ENCODE data around the gene CCDC142.

CCDC142 gene

DNA sequence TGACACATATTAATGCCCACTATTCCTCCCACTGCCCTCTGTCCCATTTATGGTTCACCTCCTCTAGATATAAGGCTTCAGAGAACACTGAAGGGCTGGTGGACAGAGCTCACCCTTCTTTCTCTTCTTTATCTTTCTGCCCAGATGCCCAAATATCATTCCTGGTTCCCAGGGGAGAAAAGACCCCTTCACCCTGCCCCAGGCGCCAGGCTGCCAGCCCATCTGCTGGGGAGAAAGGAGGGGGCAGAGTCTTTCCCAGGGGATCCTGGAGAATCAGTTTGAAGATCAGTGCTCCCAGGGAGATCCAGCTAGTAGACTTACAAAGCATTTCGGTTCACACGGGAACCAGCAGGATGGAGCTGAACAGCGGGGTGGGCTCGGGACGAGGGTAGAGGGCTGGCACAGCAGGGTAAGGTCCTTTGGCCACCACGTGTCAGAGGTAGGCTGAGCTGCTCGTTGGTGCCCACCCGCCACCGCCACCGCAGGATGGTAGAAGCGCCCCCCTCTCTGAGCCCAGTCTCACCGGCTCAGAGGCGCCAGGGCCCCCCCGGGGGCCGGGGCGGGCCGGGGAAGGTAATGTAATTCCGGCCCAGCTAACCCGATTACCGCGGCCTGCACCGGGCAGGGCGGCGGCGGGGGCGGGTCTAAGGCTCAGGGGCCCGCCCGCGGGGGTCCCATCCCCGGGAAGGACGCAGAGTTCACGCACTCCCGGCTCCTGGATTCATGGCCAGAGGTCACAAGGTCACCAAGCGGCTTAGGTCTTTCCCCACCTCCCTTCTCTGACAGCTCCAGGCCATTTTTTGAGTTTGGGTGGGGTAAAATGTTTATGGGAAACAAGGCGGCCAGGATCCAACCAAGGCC lies 30.2 kb upstream of the CCDC142 start:
- Histone ChIP-seq H3K27me3 (ENCODE audit: control insufficient read depth, insufficient read depth, low read length) (peaks cover 96% of the 10 kb centered on the region), H3K36me3 (ENCODE audit: control insufficient read depth, insufficient read depth, low read length) (no peaks in the 10 kb centered on the region), H3K27ac (ENCODE audit: low read depth, low read length) (no peak overlapping the region), H3K9ac (ENCODE audit: low read depth, low read length) (no peak overlapping the region), H3K9me3 (ENCODE audit: control insufficient read depth, insufficient read depth, low read length) (peaks cover 7% of the 10 kb centered on the region), H3K4me3 (ENCODE audit: low read depth, low read length) (peak overlapping the region; percentile 57), H3K4me1 (ENCODE audit: control insufficient read depth, insufficient read depth, low read length) (peaks cover 13% of the 10 kb centered on the region)

DNA sequence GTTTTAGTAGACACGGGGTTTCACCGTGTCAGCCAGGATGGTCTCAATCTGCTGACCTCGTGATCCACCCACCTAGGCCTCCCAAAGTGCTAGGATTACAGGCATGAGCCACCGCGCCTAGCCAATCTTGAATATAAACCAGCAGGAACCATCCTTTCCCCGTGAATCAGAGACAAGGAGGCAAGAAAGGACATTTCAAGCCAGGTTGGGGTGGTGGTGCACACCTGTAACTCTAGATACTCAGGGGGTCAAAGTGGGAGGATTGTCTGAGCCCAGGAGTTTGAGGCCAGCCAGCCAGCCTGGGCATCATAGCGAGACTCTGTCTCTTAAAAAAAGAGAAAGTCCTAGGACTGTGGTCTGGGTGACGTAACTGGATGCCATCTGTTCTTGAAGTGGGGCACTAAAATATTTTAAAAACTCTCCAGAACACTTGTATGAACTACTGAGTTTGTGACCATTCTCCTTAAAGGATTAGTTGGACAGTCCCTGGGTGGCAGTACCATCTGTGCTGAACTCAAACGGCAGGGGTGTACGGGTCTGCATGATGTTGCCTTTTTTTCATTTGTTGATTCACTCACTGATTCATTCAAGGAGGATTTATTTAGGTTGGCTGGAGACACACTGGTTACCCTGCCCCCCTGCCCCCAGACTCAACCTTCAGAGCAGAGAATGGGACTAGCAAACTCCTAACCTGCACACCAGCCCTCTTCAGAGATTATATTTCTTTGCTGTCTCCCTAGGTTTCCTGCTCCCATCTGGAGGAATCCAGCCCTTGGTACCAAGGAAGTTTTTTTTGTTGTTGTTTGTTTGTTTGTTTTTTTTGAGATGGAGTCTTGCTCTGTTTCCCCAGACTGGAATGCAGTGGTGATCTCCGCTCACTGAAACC lies 28.5 kb upstream of the CCDC142 start:
- no peaks in the 10 kb centered on the region; the same call in 1 of the 2 replicates for H3K9me3 ChIP-seq (ENCODE audit: control insufficient read depth, insufficient read depth, low read length)
- no peak overlapping the region for H3K4me3 ChIP-seq (ENCODE audit: low read depth, low read length)
- peaks cover 80% of the 10 kb centered on the region for H3K27me3 ChIP-seq (ENCODE audit: control insufficient read depth, insufficient read depth, low read length)
- no peak overlapping the region for H3K27ac ChIP-seq (ENCODE audit: low read depth, low read length)
- H3K4me1 ChIP-seq (ENCODE audit: control insufficient read depth, insufficient read depth, low read length), result peaks cover 19% of the 10 kb centered on the region
- no peak overlapping the region for H3K9ac ChIP-seq (ENCODE audit: low read depth, low read length)
- H3K36me3 ChIP-seq (ENCODE audit: control insufficient read depth, insufficient read depth, low read length), result no peaks in the 10 kb centered on the region

DNA sequence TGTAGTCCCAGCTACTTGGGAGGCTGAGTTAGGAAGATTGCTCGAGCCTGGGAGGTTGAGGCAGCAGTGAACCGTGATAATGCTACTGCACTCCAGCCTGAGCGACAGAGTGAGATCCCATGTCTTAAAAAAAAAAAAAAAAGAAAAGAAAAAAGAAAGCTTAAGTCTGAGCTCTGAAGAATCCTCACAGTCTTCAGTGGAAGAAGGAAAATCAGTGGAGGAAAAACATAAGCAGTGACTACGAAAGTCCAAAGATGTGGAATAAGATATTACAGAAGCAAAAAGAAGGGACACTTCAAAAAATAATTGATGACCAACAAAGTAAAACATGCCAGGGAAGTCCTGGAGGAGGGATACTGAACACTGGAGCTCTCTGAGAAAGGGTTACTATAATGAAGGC lies 27.5 kb upstream of the CCDC142 start:
- H3K4me3 ChIP-seq (ENCODE audit: low read depth, low read length), result no peak overlapping the region
- no peak overlapping the region for H3K27ac ChIP-seq (ENCODE audit: low read depth, low read length)
- H3K36me3 ChIP-seq (ENCODE audit: control insufficient read depth, insufficient read depth, low read length), result peaks cover 4% of the 10 kb centered on the region; the same call in 1 of the 2 replicates
- H3K27me3 ChIP-seq (ENCODE audit: control insufficient read depth, insufficient read depth, low read length), result peaks cover 74% of the 10 kb centered on the region
- no peaks in the 10 kb centered on the region for H3K9me3 ChIP-seq (ENCODE audit: control insufficient read depth, insufficient read depth, low read length)
- H3K4me1 ChIP-seq (ENCODE audit: control insufficient read depth, insufficient read depth, low read length), result peaks cover 19% of the 10 kb centered on the region
- H3K9ac ChIP-seq (ENCODE audit: low read depth, low read length), result no peak overlapping the region

DNA sequence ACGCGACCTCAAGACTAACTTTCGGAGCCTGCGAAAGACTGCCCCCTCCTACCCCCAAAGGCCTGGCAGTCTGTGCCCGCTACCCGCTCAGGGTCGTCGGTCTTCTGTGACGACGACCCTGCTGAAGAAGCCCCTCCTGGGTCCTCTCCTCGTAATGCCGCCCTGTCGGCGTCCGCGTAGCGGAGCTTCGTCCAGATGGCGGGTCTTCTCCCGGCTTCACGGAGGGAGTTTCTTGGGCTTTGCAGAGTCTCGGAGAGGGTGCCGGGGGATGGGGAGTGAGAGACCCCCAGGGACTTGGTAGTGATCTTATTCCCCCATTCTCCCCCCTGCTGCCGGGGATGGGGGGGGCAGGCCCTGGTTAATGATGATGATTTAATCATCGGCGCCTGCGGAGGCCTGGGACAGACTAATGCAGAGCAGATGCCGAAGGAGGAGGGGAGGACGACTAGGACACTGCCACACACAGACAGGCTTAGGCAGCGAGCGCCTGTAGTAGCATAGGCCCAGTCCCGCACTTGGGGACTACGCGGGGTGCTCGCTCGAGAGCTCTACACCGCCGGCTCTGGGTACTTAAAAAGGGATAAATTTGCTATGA lies 25.2 kb upstream of the CCDC142 start:
- Histone ChIP-seq H3K4me1 (ENCODE audit: control insufficient read depth, insufficient read depth, low read length) (peaks cover 12% of the 10 kb centered on the region; the same call in 1 of the 2 replicates), H3K4me3 (ENCODE audit: low read depth, low read length) (peak overlapping the region; percentile 93), H3K9ac (ENCODE audit: low read depth, low read length) (peak overlapping the region; percentile 93), H3K36me3 (ENCODE audit: control insufficient read depth, insufficient read depth, low read length) (peaks cover 10% of the 10 kb centered on the region; the same call in 1 of the 2 replicates), H3K27ac (ENCODE audit: low read depth, low read length) (peak overlapping the region; percentile 100), H3K27me3 (ENCODE audit: control insufficient read depth, insufficient read depth, low read length) (peaks cover 74% of the 10 kb centered on the region), H3K9me3 (ENCODE audit: control insufficient read depth, insufficient read depth, low read length) (no peaks in the 10 kb centered on the region)

DNA sequence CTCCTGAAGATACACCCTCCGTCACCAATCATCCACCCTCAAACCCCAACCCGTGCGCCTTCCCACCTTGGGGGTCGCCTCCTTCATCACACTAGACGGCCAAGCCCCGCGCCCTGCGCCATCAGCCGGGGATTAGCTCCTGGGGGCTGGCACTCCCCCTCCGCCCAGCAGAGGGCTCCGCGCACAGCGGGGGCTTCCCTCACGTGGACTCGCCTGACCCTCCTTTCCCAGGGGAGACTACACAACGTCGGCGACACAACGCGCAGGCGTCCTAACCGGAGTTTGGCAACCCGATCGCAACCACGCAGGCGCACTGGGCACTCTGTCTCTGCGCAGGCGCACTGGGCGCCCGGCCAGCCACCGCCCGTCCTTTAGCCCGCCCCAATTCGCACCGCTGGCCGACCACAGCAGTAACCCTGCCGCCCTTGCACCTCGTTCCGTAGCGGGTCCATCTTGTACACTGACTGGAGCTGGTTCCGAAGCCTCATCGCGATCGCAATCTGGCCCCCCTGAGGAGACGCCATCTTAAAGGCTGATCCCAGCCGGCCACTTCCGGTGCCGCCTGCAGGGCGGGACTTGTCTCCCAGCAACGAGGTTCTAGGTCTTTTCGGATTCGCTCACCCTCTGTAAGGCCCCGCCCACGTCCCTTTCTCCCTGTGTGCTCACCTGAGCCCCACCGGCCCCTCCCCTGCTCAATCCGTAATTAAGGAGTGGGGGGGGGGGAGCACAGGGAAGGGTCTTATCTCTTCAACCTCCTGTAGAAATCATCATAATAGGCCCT lies 24.5 kb upstream of the CCDC142 start, which contains the start of gene PCGF1:
PCGF1 (minus strand) TSS at position 551 of the 781 bp plus-strand sequence; CDS start at position 524, 27 bp downstream.
- Histone ChIP-seq H3K36me3 (ENCODE audit: control insufficient read depth, insufficient read depth, low read length) (peaks cover 10% of the 10 kb centered on the region; the same call in 1 of the 2 replicates), H3K9me3 (ENCODE audit: control insufficient read depth, insufficient read depth, low read length) (no peaks in the 10 kb centered on the region), H3K4me1 (ENCODE audit: control insufficient read depth, insufficient read depth, low read length) (peaks cover 12% of the 10 kb centered on the region; the same call in 1 of the 2 replicates), H3K27ac (ENCODE audit: low read depth, low read length) (peak within 1 kb of the TSS; percentile 100), H3K27me3 (ENCODE audit: control insufficient read depth, insufficient read depth, low read length) (peaks cover 74% of the 10 kb centered on the region), H3K4me3 (ENCODE audit: low read depth, low read length) (peak within 1 kb of the TSS; percentile 93), H3K9ac (ENCODE audit: low read depth, low read length) (peak within 1 kb of the TSS; percentile 93)

DNA sequence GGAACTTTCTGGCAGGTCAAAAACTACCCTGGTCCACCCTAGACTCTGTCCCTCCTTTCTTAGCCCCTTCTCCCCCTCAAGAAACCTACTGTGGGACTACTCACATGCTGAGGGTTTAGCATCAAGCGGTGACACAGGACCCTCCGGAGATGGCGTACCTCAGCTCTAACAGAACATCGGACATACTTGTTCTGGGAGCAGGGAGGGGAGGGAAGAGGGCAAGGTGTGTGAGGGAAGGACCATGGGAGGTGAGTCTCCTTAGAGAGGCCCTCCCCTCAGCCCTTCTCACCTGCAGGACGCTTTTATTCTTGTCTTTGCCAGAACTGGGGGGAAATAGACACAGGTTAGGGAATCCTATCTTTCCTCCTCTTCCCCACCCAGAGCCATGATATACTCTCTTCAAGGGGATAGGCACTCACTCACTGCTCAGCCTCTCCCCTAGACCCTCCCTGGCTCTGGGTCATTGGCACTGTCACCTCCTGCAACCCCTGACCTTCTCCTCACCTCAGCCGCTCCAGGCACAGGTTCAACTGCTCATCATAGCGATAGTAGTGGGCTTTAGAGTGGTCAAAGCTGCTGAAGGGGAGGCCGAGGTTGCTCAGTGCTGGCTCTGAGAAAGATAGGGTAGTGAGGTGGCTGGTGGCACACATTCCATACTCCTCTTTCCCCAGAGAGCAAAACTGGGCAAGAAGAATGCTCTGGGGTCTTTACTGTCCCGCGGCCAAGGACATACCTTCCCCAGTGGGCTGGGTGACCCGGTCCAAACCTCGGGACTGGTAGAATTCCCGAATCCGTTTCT lies 22.8 kb upstream of the CCDC142 start:
- Histone ChIP-seq H3K4me3 (ENCODE audit: low read depth, low read length) (no peak overlapping the region), H3K27me3 (ENCODE audit: control insufficient read depth, insufficient read depth, low read length) (peaks cover 74% of the 10 kb centered on the region), H3K9ac (ENCODE audit: low read depth, low read length) (no peak overlapping the region), H3K9me3 (ENCODE audit: control insufficient read depth, insufficient read depth, low read length) (no peaks in the 10 kb centered on the region), H3K36me3 (ENCODE audit: control insufficient read depth, insufficient read depth, low read length) (peaks cover 10% of the 10 kb centered on the region; the same call in 1 of the 2 replicates), H3K27ac (ENCODE audit: low read depth, low read length) (no peak overlapping the region), H3K4me1 (ENCODE audit: control insufficient read depth, insufficient read depth, low read length) (peaks cover 12% of the 10 kb centered on the region; the same call in 1 of the 2 replicates)

DNA sequence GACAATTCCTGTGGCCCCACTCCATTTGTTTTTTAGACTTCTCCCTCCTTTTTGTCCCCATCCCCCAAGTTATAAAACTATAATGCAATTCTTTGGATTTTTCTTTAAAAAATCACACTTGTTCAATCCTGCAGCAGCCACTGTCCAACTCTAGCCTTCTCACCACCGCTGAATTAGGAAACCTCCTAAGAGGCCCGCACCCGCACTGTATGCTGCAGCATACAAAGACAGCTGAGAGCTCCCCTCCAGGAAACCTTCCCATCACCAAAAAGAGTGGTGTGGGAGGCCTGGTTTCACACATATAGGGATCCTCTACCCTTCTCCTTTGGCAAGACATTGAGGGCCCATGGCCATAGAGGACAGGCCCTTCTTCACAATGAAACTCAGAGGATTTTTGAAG lies 21.8 kb upstream of the CCDC142 start:
- Histone ChIP-seq H3K27me3 (ENCODE audit: control insufficient read depth, insufficient read depth, low read length) (peaks cover 74% of the 10 kb centered on the region), H3K9ac (ENCODE audit: low read depth, low read length) (no peak overlapping the region), H3K36me3 (ENCODE audit: control insufficient read depth, insufficient read depth, low read length) (peaks cover 10% of the 10 kb centered on the region; the same call in 1 of the 2 replicates), H3K9me3 (ENCODE audit: control insufficient read depth, insufficient read depth, low read length) (no peaks in the 10 kb centered on the region), H3K4me3 (ENCODE audit: low read depth, low read length) (no peak overlapping the region), H3K4me1 (ENCODE audit: control insufficient read depth, insufficient read depth, low read length) (peaks cover 19% of the 10 kb centered on the region; the same call in 1 of the 2 replicates), H3K27ac (ENCODE audit: low read depth, low read length) (no peak overlapping the region)

DNA sequence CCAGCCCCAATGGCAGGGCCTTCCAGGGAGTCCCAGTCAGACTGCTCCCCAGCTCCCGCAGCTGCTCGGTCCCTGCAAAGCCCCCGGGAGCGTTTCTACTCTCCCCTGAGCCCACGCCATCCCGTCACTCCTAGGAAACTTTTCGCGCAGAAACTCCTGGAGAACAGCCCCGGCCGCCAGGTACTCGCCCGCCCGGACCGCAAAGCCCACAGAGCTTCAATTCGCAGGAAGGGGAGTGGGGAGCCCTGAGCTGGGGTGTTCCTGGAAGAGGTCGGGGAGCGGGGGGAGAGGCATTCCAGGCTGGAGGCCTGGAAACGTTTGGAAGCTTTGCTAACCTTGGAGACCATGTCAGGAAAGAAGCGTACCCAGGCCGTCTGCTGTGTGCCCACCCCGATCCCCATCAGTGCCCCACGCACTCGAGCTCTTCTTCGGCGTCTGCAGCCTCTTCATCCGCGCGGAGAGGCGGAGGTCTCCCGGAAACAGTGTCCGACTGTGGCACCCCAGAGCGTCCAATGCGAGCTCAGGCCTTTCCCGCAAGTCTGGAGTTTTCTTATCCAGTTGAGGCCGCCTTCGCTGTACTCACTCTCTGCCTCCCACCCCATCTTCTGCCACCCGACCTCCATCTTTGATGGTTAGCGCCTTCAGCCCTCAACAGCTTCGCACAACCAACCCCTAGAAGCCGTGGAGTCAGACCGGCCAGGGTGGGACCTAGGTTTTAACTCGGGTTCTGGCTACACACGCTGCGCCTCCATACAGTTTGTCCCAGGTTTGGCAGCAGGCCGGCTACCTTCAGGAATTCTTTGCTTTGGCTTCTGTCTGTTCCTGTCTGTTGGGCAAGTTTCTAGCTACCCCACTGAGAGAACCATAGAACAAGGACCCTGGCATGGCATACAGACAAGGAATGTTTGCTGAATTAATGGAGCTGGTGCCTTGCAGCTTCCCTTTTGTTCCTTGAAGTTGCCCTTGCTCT lies 21.0 kb upstream of the CCDC142 start:
- peak overlapping the region; percentile 60 for H3K4me3 ChIP-seq (ENCODE audit: low read depth, low read length)
- peaks cover 19% of the 10 kb centered on the region; the same call in 1 of the 2 replicates for H3K4me1 ChIP-seq (ENCODE audit: control insufficient read depth, insufficient read depth, low read length)
- H3K9ac ChIP-seq (ENCODE audit: low read depth, low read length), result no peak overlapping the region
- H3K27ac ChIP-seq (ENCODE audit: low read depth, low read length), result no peak overlapping the region
- peaks cover 10% of the 10 kb centered on the region; the same call in 1 of the 2 replicates for H3K36me3 ChIP-seq (ENCODE audit: control insufficient read depth, insufficient read depth, low read length)
- H3K27me3 ChIP-seq (ENCODE audit: control insufficient read depth, insufficient read depth, low read length), result peaks cover 74% of the 10 kb centered on the region
- no peaks in the 10 kb centered on the region for H3K9me3 ChIP-seq (ENCODE audit: control insufficient read depth, insufficient read depth, low read length)

Measured in HUES48 (cell line).